PC-9 (cell line): ENCODE data around the gene OR11L1. TPM values are rescaled to one million over a fixed set of nuclear protein-coding genes. Genes with fewer than 3 reads are reported as not detected.

ENCODE experiments used
- BruUV-seq: library from RNA; stranded (reverse); fragments of 400-500 nt; replicated peaks from 2 replicates; lab custom pipeline; 2021; lab: Mats Ljungman, UMichigan
- CTCF ChIA-PET: fragments of 300-600 bp; sonication (Branson Sonifier 250); formaldehyde crosslinking; loops from one replicate; lab custom pipeline; 2022; ENCODE audit warnings: antibody characterized with exemption; lab: Charles Lee
- POLR2A ChIA-PET: fragments of 300-600 bp; sonication (Branson Sonifier 250); formaldehyde crosslinking; loops from one replicate; lab custom pipeline; 2022; ENCODE audit warnings: antibody characterized with exemption; ENCODE audit not compliant: unreplicated experiment; lab: Charles Lee
- DNase-seq, 2 experiments: peaks; one replicate each; pipeline versions ENCODE4 v3.0.0 to v3.0.0-alpha.2; 2015 to 2022; ENCODE audit warnings: mixed read lengths in 1 of 2
- H2AFZ ChIP-seq: fragments of 200-600 bp; sonication (generic); 2 replicates; pipeline ENCODE4 v1.8.1; 2017; ENCODE audit warnings: antibody characterized with exemption
- H3F3A ChIP-seq: fragments of 200-600 bp; sonication (generic); 2 replicates; pipeline ENCODE4 v1.8.1; 2017; ENCODE audit warnings: antibody characterized with exemption, mild to moderate bottlenecking, low read depth; ENCODE audit not compliant: insufficient read depth
- H3K27ac ChIP-seq: fragments of 200-600 bp; sonication (generic); 2 replicates; pipeline ENCODE4 v1.6.1; 2016; ENCODE audit warnings: mixed run types
- H3K27me3 ChIP-seq: fragments of 200-600 bp; sonication (generic); 2 replicates; pipeline ENCODE4 v1.6.1; 2016; ENCODE audit warnings: low read depth, mixed run types; ENCODE audit not compliant: insufficient read depth
- H3K36me3 ChIP-seq: fragments of 200-600 bp; sonication (generic); 2 replicates; pipeline ENCODE4 v1.6.1; 2016; ENCODE audit warnings: low read depth, mixed run types
- H3K4me1 ChIP-seq: fragments of 200-600 bp; sonication (generic); replicated peaks from 2 replicates; pipeline ENCODE4 v1.6.1; 2016; ENCODE audit warnings: mixed run types; ENCODE audit not compliant: insufficient read depth
- H3K4me2 ChIP-seq: fragments of 200-600 bp; sonication (generic); 2 replicates; pipeline ENCODE4 v1.6.1; 2017; ENCODE audit warnings: mixed run types
- H3K4me3 ChIP-seq: fragments of 200-600 bp; sonication (generic); 2 replicates; pipeline ENCODE4 v1.6.1; 2016; ENCODE audit warnings: mixed run types
- H3K79me2 ChIP-seq: fragments of 200-600 bp; sonication (generic); 2 replicates; pipeline ENCODE4 v1.6.1; 2017; ENCODE audit warnings: low read depth, mixed run types
- H3K9me2 ChIP-seq: fragments of 200-600 bp; sonication (generic); 2 replicates; pipeline ENCODE4 v1.8.1; 2017; ENCODE audit warnings: mild to moderate bottlenecking; ENCODE audit not compliant: insufficient read depth
- H3K9me3 ChIP-seq: fragments of 200-600 bp; sonication (generic); 2 replicates; pipeline ENCODE4 v1.8.1; 2016; ENCODE audit warnings: low read depth; ENCODE audit not compliant: insufficient read depth
- H4K20me1 ChIP-seq: fragments of 200-600 bp; sonication (generic); 2 replicates; pipeline ENCODE4 v1.8.1; 2017; ENCODE audit not compliant: insufficient read depth
- CTCF ChIP-seq: fragments of 200-600 bp; sonication (generic); conservative IDR thresholded peaks from 2 replicates; pipeline ENCODE4 v1.6.1; 2017; ENCODE audit warnings: mixed run types, antibody characterized with exemption, mild to moderate bottlenecking, moderate library complexity
- EZH2 ChIP-seq: fragments of 200-600 bp; sonication (generic); IDR thresholded peaks from 2 replicates; pipeline ENCODE4 v1.8.0; 2017; ENCODE audit warnings: antibody characterized with exemption, low read depth
- intact Hi-C: fragments of 100-400 bp; cut with micrococcal nuclease; formaldehyde crosslinking; loops from one replicate; pipeline ENCODE4 v1.10.0; 2022; ENCODE audit not compliant: unreplicated experiment
- total RNA-seq: library from RNA; stranded (reverse); gene quantifications from 2 replicates; pipeline ENCODE4 v1.2.3, GENCODE V29; 2021

OR11L1 gene
- total RNA-seq, 1 experiment from 2014 or later = not detected

DNA sequence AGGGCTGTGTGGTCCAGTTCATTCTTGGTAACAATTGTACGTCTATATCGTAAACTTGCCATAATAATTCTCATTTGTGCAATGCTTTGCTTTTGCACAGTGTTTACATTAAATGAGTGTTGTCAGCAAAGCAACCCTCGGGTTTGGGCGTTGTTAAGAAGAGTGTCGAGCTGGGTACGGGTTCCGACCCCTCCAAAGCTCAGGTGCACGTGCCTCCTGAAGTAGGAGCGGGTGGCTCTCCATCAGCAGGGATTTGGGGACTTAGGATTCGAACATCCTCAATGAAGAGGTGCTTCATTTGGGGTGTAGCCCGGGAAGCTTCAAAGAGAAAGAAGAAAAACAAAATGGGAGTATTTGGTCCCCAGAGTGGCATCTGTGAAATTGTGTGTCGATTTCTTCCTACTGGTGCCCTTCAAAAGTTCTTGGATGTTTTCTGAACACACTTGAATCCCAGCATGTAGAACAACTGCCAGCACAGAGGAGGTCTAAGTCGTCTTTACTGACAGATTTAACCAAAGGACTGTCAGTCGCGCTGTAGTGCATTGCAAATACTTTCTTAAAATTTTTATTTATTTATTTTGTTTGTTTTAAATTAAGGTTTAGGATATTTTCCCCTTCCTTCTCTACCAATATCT, 16.4 kb upstream of the OR11L1 start:
- Histone ChIP-seq H3K9me3 (no peaks in the 10 kb centered on the region), H3K9me2 (no peaks in the 10 kb centered on the region), H3K27me3 (no peaks in the 10 kb centered on the region), H4K20me1 (no peaks in the 10 kb centered on the region), H3K4me3 (no peak overlapping the region), H3K36me3 (no peaks in the 10 kb centered on the region), H3K4me1 (no peaks in the 10 kb centered on the region), H3K79me2 (no peaks in the 10 kb centered on the region), H2AFZ (no peak overlapping the region), H3K27ac (no peak overlapping the region), H3F3A (no peaks in the 10 kb centered on the region), H3K4me2 (no peak overlapping the region)
- no peak for TF ChIP-seq EZH2
- no peak for TF ChIP-seq CTCF
- CTCF ChIA-PET = no interaction called here
- POLR2A ChIA-PET = no interaction called here
- BruUV-seq = no TSS peak
- intact Hi-C loops = no loop called here
- DNase-seq = no peak

DNA sequence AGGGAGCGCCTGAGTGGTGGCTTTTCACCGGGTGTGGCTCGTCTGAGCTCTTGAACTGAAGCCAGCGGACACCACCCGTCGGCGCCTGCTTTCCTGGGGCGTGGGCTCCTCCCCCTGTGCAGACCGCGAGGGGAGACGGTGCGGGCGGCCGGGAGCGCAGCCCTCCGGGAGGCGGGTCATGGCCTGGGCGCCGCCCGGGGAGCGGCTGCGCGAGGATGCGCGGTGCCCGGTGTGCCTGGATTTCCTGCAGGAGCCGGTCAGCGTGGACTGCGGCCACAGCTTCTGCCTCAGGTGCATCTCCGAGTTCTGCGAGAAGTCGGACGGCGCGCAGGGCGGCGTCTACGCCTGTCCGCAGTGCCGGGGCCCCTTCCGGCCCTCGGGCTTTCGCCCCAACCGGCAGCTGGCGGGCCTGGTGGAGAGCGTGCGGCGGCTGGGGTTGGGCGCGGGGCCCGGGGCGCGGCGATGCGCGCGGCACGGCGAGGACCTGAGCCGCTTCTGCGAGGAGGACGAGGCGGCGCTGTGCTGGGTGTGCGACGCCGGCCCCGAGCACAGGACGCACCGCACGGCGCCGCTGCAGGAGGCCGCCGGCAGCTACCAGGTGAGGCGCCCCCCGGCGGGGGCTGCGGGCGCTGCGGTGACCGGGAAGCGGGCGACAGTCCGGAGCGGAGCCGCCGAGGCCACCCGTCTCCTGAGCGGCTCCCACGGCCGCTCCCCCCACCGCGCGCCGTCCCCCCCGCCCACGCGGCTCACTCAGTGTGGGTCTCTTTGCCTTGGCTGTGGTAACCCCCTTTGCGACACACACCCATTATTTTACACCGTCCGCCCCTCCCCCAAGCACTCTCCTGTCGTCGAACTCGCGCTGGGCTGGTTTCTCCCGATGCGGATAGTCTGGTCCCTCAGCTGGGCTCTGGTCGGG, 15.6 kb upstream of the OR11L1 start, which contains the start of gene TRIM58:
Gene TRIM58, plus strand, starts transcription at position 119 of the 916 bp plus-strand sequence. Its CDS starts 60 bp downstream, at position 179.
- BruUV-seq = no TSS peak
- H2AFZ ChIP-seq = no peak within 1 kb of the TSS

More for the DNA sequence above, 15.6 kb upstream of the OR11L1 start, which contains the start of gene TRIM58:
- no peaks in the 10 kb centered on the region for H3K9me3 ChIP-seq
- no peak within 1 kb of the TSS for H3K4me2 ChIP-seq
- no peaks in the 10 kb centered on the region for H3K36me3 ChIP-seq
- H3K79me2 ChIP-seq = no peaks in the 10 kb centered on the region
- intact Hi-C loops = no loop called here
- H4K20me1 ChIP-seq = no peaks in the 10 kb centered on the region
- H3F3A ChIP-seq = no peaks in the 10 kb centered on the region
- H3K27ac ChIP-seq = no peak within 1 kb of the TSS
- no peaks in the 10 kb centered on the region for H3K27me3 ChIP-seq
- DNase-seq = no peak
- CTCF ChIA-PET = no interaction called here
- TF ChIP-seq CTCF (no peak), EZH2 (no peak)
- H3K4me1 ChIP-seq = no peaks in the 10 kb centered on the region
- no peaks in the 10 kb centered on the region for H3K9me2 ChIP-seq
- no peak within 1 kb of the TSS for H3K4me3 ChIP-seq
- POLR2A ChIA-PET = no interaction called here
